HCT116 (cell line): ENCODE data around the gene PRMT5. TPM values are rescaled to one million over a fixed set of nuclear protein-coding genes. Genes with fewer than 3 reads are reported as not detected.
A peak's percentile ranks its signal among the peaks of the same experiment; 100 is the strongest.

Experiments used
- ATAC-seq: fragments of 200-7000 bp; cut with Tn5 transposase; 2 replicates; pipeline ENCODE4 v1.9.1; 2020; ENCODE audit warnings: mild to moderate bottlenecking, moderate library complexity
- Bru-seq: library from RNA; stranded (reverse); fragments of 400-500 nt; gene quantifications from one replicate; lab custom pipeline; 2021; lab: Mats Ljungman, UMichigan
- BruChase-seq, 2 experiments: library from RNA; stranded (reverse); fragments of 400-500 nt; gene quantifications; one replicate each; lab custom pipeline; 2021; lab: Mats Ljungman, UMichigan
- BruUV-seq: library from RNA; stranded (reverse); fragments of 400-500 nt; replicated peaks from 2 replicates; lab custom pipeline; 2021; lab: Mats Ljungman, UMichigan
- CTCF ChIA-PET: fragments of 300-600 bp; sonication (Branson Sonifier 250); formaldehyde crosslinking; loops from one replicate; lab custom pipeline; 2021; ENCODE audit warnings: antibody characterized with exemption; lab: Charles Lee
- POLR2A ChIA-PET: fragments of 300-600, 350-600 bp; sonication (Branson Sonifier 250); formaldehyde crosslinking; loops from one replicate; lab custom pipeline; 2021; ENCODE audit warnings: antibody characterized with exemption; lab: Charles Lee
- RAD21 ChIA-PET, 2 experiments: fragments of 300-600 bp; sonication (Branson Sonifier 250); formaldehyde crosslinking; loops; one replicate each; lab custom pipeline; 2023; ENCODE audit warnings: low total read pairs in 2 of 2; ENCODE audit not compliant: uncharacterized antibody in 2 of 2, unreplicated experiment in 2 of 2, low non-redundant PET in 1 of 2; lab: Charles Lee
- DNase-seq: peaks from one replicate; pipeline ENCODE4 v3.0.0-alpha.2; 2010; ENCODE audit warnings: low read depth, low spot score
- H2AFZ ChIP-seq: fragments of 200-600 bp; shearing (Covaris generic), sonication (generic); 2 replicates; pipeline ENCODE4 v1.6.1; 2017; ENCODE audit warnings: low read depth, mixed run types, mixed read lengths, antibody characterized with exemption, low read length; ENCODE audit not compliant: poor library complexity, severe bottlenecking
- H3K27ac ChIP-seq: 2 replicates; pipeline ENCODE4 v1.5.1; 2012; ENCODE audit warnings: low read depth, low read length
- H3K27me3 ChIP-seq: fragments of 200-600 bp; sonication (generic); 2 replicates; pipeline ENCODE4 v1.6.1; 2016; ENCODE audit warnings: mixed run types, low read length, mixed read lengths; ENCODE audit not compliant: insufficient read depth
- H3K36me3 ChIP-seq, 2 experiments: fragments of 200-500 bp in 1 of 2; fragments of 200-600 bp in 1 of 2; sonication (Bioruptor generic) in 1 of 2; sonication (generic) in 1 of 2; 2 replicates each; pipeline versions ENCODE4 v1.5.1 to v1.6.1; 2014 to 2016; ENCODE audit warnings: low read length in 2 of 2, inconsistent platforms in 1 of 2, mixed read lengths in 1 of 2, mixed run types in 1 of 2; ENCODE audit not compliant: insufficient read depth in 2 of 2, control insufficient read depth in 1 of 2
- H3K4me1 ChIP-seq, 2 experiments: fragments of 200-600 bp in 1 of 2; sonication (generic) in 1 of 2; 2 replicates each; pipeline versions ENCODE4 v1.5.1 to v1.6.1; 2012 to 2017; ENCODE audit warnings: low read length in 2 of 2, inconsistent platforms in 1 of 2, mild to moderate bottlenecking in 1 of 2, mixed read lengths in 1 of 2, mixed run types in 1 of 2, moderate library complexity in 1 of 2; ENCODE audit not compliant: insufficient read depth in 2 of 2, control insufficient read depth in 1 of 2
- H3K4me2 ChIP-seq: fragments of 200-600 bp; sonication (generic); 2 replicates; pipeline ENCODE4 v1.6.1; 2017; ENCODE audit warnings: mixed run types, low read length, mixed read lengths
- H3K4me3 ChIP-seq, 2 experiments: fragments of 200-600 bp in 1 of 2; sonication (generic) in 1 of 2; replicated peaks in 1 of 2; 2 replicates each; pipeline ENCODE4 v1.5.1; 2011 to 2016; ENCODE audit warnings: low read length in 2 of 2, control low read depth in 1 of 2, low read depth in 1 of 2, mild to moderate bottlenecking in 1 of 2, mixed read lengths in 1 of 2, mixed run types in 1 of 2
- H3K79me2 ChIP-seq: fragments of 200-600 bp; sonication (generic); 2 replicates; pipeline ENCODE4 v1.6.1; 2017; ENCODE audit warnings: mild to moderate bottlenecking, mixed run types, low read length, moderate library complexity, mixed read lengths; ENCODE audit not compliant: insufficient read depth
- H3K9ac ChIP-seq: fragments of 200-600 bp; sonication (generic); 2 replicates; pipeline ENCODE4 v1.6.1; 2016; ENCODE audit warnings: low read length, mixed read lengths
- H3K9me2 ChIP-seq: fragments of 200-600 bp; sonication (generic), shearing (Covaris generic); 2 replicates; pipeline ENCODE4 v1.6.1; 2017; ENCODE audit warnings: mixed run types, mild to moderate bottlenecking, moderate library complexity; ENCODE audit not compliant: insufficient read depth
- H3K9me3 ChIP-seq, 2 experiments: fragments of 200-500 bp in 1 of 2; fragments of 200-600 bp in 1 of 2; sonication (Bioruptor generic) in 1 of 2; sonication (generic) in 1 of 2; 2 replicates each; pipeline ENCODE4 v1.6.1; 2014 to 2017; ENCODE audit warnings: low read length in 2 of 2, mixed read lengths in 2 of 2, inconsistent platforms in 1 of 2, low read depth in 1 of 2, mild to moderate bottlenecking in 1 of 2, mixed run types in 1 of 2, moderate library complexity in 1 of 2; ENCODE audit not compliant: control insufficient read depth in 1 of 2, insufficient read depth in 1 of 2
- H4K20me1 ChIP-seq: fragments of 200-600 bp; sonication (generic), shearing (Covaris generic); 2 replicates; pipeline ENCODE4 v1.6.1; 2017; ENCODE audit warnings: mixed run types, mild to moderate bottlenecking, moderate library complexity; ENCODE audit not compliant: insufficient read depth
- ELF1 ChIP-seq: IDR thresholded peaks from 2 replicates; pipeline ENCODE4 v1.6.1; 2012; ENCODE audit warnings: low read depth, borderline replicate concordance
- EZH2 ChIP-seq: fragments of 200-600 bp; sonication (generic); IDR thresholded peaks from 2 replicates; pipeline ENCODE4 v1.6.1; 2017; ENCODE audit warnings: antibody characterized with exemption, mixed run types
- POLR2A ChIP-seq: IDR thresholded peaks from 2 replicates; pipeline ENCODE4 v1.7.0; 2011; ENCODE audit warnings: borderline replicate concordance; ENCODE audit not compliant: insufficient read depth, insufficient read length; ENCODE audit errors: extremely low read depth
- POLR2AphosphoS5 ChIP-seq: IDR thresholded peaks from 2 replicates; pipeline ENCODE4 v1.6.1; 2011; ENCODE audit warnings: mild to moderate bottlenecking, low read depth, low read length, moderate library complexity
- SIN3A ChIP-seq: IDR thresholded peaks from 2 replicates; pipeline ENCODE4 v1.6.1; 2012; ENCODE audit warnings: low read depth
- SP1 ChIP-seq: IDR thresholded peaks from 2 replicates; pipeline ENCODE4 v1.6.1; 2012; ENCODE audit warnings: low read depth
- TCF7L2 ChIP-seq: IDR thresholded peaks from 2 replicates; pipeline ENCODE4 v1.7.0; 2011; ENCODE audit warnings: borderline replicate concordance, inconsistent platforms; ENCODE audit not compliant: insufficient read depth, insufficient read length; ENCODE audit errors: extremely low read depth
- YY1 ChIP-seq: IDR thresholded peaks from 2 replicates; pipeline ENCODE4 v1.6.1; 2011; ENCODE audit warnings: low read length, low read depth, moderate library complexity, mild to moderate bottlenecking; ENCODE audit not compliant: insufficient replicate concordance; ENCODE audit errors: extremely low read depth
- ZFX ChIP-seq: fragments of 450-650 bp; IDR thresholded peaks from 2 replicates; pipeline ENCODE4 v1.6.1; 2017
- intact Hi-C: fragments of 100-400 bp; cut with micrococcal nuclease; formaldehyde crosslinking; loops from 2 replicates; pipeline ENCODE4 v1.10.0; 2022
- long read RNA-seq: library from polyadenylated mRNA; unstranded; transcript quantifications from one replicate; pipeline ENCODE4 v2.0.0, GENCODE V29; 2021; ENCODE audit not compliant: unreplicated experiment
- polyA plus RNA-seq: library from polyadenylated mRNA; unstranded; fragments of >200 nt; gene quantifications from 2 replicates; pipeline ENCODE4 v1.2.1, GENCODE V29; 2012; ENCODE audit warnings: missing spikeins
- total RNA-seq: library from RNA; stranded (reverse); gene quantifications from one replicate; pipeline ENCODE4 v1.2.1, GENCODE V29; 2021; ENCODE audit not compliant: unreplicated experiment
- TF ChIP-seq, protein P1 (sequence below): IDR thresholded peaks from 2 replicates; pipeline ENCODE4 v1.6.1; 2011; ENCODE audit warnings: mild to moderate bottlenecking, low read length, moderate library complexity; ENCODE audit not compliant: insufficient replicate concordance; ENCODE audit errors: extremely low read depth
- TF ChIP-seq, protein P2 (sequence below): IDR thresholded peaks from 2 replicates; pipeline ENCODE4 v1.6.1; 2012
- TF ChIP-seq, protein P3 (sequence below): IDR thresholded peaks from 2 replicates; pipeline ENCODE4 v1.6.1; 2012

The PRMT5 gene
- 186 TPM for total RNA-seq
- polyA plus RNA-seq: 204 TPM in 2 replicates
- Bru-seq, nascent RNA: percentile 89 among the genes with signal in this experiment
- percentile 98 among the genes with signal in this experiment for BruChase-seq, experiment 1, labeled RNA remaining after a 6-hour chase
- BruChase-seq, experiment 2, labeled RNA remaining after a 2-hour chase: percentile 96 among the genes with signal in this experiment
- long read RNA-seq, transcript PRMT5-202 (17 exons, 2,531 nt): major isoform, 211 of 350 reads
- long read RNA-seq, transcript PRMT5-213 (16 exons, 1,857 nt): minor isoform, 8 of 350 reads
- long read RNA-seq, partial matches to known transcripts: 47 of 350 reads
- long read RNA-seq, other reads (novel, unspliced or antisense): 79 of 350 reads

GRCh38 chr14:22929104-22929960 lies at the start of gene PRMT5:
PRMT5 (minus strand) TSS chr14:22929376; CDS start chr14:22929361, 15 bp downstream.
- Histone ChIP-seq H3K27ac (peak within 1 kb of the TSS; percentile 83), H3K4me3 (peak within 1 kb of the TSS; percentile 75 to 96), H3K36me3 (peaks cover 18 to 26% of the 10 kb centered on the region in 2 experiments), H3K4me2 (peak within 1 kb of the TSS; percentile 91), H3K79me2 (peaks cover 43% of the 10 kb centered on the region), H2AFZ (peak within 1 kb of the TSS; percentile 47), H3K4me1 (peaks cover 31 to 64% of the 10 kb centered on the region in 2 experiments), H3K9me2 (no peaks in the 10 kb centered on the region), H3K9ac (peak within 1 kb of the TSS; percentile 90), H4K20me1 (no peaks in the 10 kb centered on the region), H3K9me3 (no peaks in the 10 kb centered on the region), H3K27me3 (no peaks in the 10 kb centered on the region)
- no peak for TF ChIP-seq ELF1
- peak; percentile 83 for TF ChIP-seq SP1
- TF ChIP-seq POLR2A: peak; percentile 78
- TF ChIP-seq, protein P1, sequence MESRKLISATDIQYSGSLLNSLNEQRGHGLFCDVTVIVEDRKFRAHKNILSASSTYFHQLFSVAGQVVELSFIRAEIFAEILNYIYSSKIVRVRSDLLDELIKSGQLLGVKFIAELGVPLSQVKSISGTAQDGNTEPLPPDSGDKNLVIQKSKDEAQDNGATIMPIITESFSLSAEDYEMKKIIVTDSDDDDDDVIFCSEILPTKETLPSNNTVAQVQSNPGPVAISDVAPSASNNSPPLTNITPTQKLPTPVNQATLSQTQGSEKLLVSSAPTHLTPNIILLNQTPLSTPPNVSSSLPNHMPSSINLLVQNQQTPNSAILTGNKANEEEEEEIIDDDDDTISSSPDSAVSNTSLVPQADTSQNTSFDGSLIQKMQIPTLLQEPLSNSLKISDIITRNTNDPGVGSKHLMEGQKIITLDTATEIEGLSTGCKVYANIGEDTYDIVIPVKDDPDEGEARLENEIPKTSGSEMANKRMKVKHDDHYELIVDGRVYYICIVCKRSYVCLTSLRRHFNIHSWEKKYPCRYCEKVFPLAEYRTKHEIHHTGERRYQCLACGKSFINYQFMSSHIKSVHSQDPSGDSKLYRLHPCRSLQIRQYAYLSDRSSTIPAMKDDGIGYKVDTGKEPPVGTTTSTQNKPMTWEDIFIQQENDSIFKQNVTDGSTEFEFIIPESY: peak; percentile 76
- peak; percentile 97 for TF ChIP-seq YY1
- peak; percentile 53 for TF ChIP-seq TCF7L2
- TF ChIP-seq, protein P2, sequence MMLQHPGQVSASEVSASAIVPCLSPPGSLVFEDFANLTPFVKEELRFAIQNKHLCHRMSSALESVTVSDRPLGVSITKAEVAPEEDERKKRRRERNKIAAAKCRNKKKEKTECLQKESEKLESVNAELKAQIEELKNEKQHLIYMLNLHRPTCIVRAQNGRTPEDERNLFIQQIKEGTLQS: peak; percentile 95
- no peak for TF ChIP-seq EZH2
- peak; percentile 91 for TF ChIP-seq SIN3A
- no peak for TF ChIP-seq ZFX
- TF ChIP-seq POLR2AphosphoS5: peak; percentile 94
- TF ChIP-seq, protein P3, sequence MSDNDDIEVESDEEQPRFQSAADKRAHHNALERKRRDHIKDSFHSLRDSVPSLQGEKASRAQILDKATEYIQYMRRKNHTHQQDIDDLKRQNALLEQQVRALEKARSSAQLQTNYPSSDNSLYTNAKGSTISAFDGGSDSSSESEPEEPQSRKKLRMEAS: peak; percentile 92
- DNase-seq (peak; percentile 99), ATAC-seq (peak; percentile 91)
- intact Hi-C loops: no loop called here
- POLR2A ChIA-PET: interaction anchor here (0.6 to 3.8 kb wide), 6 partner anchors 11 to 78 kb away, joined by 3 to 29 read pairs (median 6); partner anchors contain the start of genes AJUBA, HAUS4 and RBM23
- RAD21 ChIA-PET: interaction anchor here in 1 of 2 experiments (0.8 kb wide), 1 partner anchor 48 kb away, joined by 4 read pairs; no protein-coding TSS in a partner anchor
- CTCF ChIA-PET: interaction anchor here (0.8 to 2.4 kb wide), 20 partner anchors 10 to 340 kb away, joined by 3 to 20 read pairs (median 5); partner anchors contain the start of genes ACIN1, AJUBA, C14orf119 and CDH24
- BruUV-seq: no TSS peak
